Gastroesophageal sphincter (tissue), 3 donors: ENCODE results near the gene ERV3-1.

Source experiments
- POLR2AphosphoS5 ChIP-seq: sonication (generic); formaldehyde crosslinking; IDR thresholded peaks from one replicate; pipeline ENCODE4 v1.6.1; 2017; ENCODE audit warnings: antibody characterized with exemption
- TF ChIP-seq, protein P1 (sequence below), 4 experiments: fragments of 200-600 bp in 2 of 4; fragments of 450-650 bp in 2 of 4; sonication (generic) in 1 of 4; IDR thresholded peaks; one replicate each; pipeline ENCODE4 v1.5.1; 2017 to 2019; ENCODE audit warnings: antibody characterized with exemption in 4 of 4, mild to moderate bottlenecking in 2 of 4, moderate library complexity in 2 of 4

GRCh38 chr7:65037740-65038688 is 31.5 kb upstream of the ERV3-1 start:
- TF ChIP-seq, protein P1, sequence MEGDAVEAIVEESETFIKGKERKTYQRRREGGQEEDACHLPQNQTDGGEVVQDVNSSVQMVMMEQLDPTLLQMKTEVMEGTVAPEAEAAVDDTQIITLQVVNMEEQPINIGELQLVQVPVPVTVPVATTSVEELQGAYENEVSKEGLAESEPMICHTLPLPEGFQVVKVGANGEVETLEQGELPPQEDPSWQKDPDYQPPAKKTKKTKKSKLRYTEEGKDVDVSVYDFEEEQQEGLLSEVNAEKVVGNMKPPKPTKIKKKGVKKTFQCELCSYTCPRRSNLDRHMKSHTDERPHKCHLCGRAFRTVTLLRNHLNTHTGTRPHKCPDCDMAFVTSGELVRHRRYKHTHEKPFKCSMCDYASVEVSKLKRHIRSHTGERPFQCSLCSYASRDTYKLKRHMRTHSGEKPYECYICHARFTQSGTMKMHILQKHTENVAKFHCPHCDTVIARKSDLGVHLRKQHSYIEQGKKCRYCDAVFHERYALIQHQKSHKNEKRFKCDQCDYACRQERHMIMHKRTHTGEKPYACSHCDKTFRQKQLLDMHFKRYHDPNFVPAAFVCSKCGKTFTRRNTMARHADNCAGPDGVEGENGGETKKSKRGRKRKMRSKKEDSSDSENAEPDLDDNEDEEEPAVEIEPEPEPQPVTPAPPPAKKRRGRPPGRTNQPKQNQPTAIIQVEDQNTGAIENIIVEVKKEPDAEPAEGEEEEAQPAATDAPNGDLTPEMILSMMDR (IDR thresholded peaks at IDR 0.05) = peak in 1 of 4 experiments; percentile 5
- TF ChIP-seq POLR2AphosphoS5 = no peak
